NCI-H226 (cell line): ENCODE results near the gene ELOF1.
"Not testable (repeated sequence)": the region's sequence is repeated elsewhere in the genome, so short reads cannot be mapped to it uniquely, and the experiment has no call there.

ENCODE experiments used
- DNase-seq: peaks from one replicate; pipeline ENCODE4 v3.0.0-alpha.2; 2015

The ELOF1 gene

DNA sequence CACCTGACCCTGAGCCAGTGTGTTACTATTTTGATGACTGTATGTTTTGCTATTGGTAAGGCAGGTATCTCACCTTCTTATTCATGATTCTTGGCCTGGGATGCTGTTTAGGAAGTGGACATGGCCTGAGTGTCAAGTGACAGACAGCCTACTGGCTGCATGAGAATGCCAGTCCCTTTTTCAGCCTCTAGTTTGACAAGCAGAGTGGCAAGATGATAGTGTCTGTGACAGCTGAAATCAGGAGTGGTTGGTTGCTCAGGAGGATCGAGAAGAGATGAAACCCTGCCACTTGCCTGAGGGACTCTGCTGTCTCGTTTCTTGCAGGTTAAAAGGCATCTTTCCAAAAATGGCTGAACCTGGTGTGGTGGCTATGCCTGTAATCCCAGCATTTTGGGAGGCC is 7.1 kb upstream of the ELOF1 start:
- no peak for DNase-seq

DNA sequence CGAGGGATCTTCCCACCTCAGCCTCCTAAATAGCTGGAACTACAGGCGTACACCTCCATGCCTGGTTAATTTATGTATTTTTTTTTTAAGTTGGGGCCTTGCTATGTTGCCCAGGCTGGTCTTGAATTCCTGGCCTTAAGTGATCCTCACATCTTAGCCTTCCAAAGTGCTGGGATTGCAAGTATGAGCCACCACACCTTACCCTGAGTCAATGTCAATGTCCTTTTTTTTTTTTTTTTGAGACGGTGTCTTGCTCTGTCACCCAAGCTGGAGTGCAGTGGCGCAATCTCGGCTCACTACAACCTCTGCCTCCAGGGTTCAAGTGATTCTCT is 6.6 kb upstream of the ELOF1 start:
- DNase-seq, result not testable (repeated sequence)

DNA sequence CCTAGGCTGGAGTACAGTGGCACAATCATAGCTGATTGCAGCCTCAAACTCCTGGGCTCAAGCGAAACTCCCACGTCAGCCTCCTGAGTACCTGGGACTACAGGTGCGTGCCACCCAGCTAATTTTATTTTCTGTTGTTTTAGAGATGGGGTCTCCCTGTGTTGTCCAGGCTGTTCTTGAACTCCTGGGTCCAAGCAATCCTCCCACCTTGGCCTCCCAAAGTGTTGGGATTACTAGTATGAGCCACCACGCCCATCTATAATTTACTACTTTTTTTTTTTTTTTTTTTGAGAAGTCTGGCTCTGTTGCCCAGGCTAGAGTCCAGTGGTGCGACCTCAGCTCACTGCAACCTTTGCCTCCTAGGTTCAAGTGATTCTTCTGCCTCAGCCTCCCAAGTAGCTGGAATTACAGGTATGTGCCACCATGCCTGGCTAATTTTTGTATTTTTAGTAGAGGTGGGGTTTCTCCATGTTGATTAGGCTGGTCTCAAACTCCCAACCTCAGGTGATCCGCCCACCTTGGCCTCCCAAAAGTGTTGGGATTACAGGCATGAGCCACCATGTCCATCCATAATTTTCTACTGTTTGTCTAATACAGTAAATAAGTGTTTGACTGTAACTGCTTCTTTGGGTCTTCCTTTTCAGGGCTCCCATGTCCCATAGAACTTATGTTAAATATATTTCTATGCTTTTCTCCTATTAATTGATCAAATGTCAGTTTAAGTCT is 5.2 kb upstream of the ELOF1 start:
- not testable (repeated sequence) for DNase-seq

DNA sequence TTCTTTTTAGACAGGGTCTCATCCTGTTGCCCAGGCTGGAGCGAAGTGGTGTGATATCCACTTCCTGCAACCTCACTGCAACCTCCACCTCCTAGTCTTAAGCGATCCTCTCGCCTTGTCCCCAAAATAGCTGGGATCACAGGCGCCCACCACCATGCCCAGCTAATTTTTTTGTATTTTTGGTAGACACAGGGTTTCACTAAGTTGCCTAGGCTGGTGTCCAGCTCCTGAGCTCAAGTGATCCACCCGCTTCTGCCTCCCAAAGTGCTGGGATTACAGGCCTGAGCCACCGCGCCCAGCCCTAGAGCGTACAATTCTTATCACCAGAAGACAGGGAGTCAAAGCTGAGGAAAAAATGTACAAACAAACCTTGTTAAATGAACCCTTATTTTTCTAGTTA is 4.5 kb upstream of the ELOF1 start:
- DNase-seq, result no peak

DNA sequence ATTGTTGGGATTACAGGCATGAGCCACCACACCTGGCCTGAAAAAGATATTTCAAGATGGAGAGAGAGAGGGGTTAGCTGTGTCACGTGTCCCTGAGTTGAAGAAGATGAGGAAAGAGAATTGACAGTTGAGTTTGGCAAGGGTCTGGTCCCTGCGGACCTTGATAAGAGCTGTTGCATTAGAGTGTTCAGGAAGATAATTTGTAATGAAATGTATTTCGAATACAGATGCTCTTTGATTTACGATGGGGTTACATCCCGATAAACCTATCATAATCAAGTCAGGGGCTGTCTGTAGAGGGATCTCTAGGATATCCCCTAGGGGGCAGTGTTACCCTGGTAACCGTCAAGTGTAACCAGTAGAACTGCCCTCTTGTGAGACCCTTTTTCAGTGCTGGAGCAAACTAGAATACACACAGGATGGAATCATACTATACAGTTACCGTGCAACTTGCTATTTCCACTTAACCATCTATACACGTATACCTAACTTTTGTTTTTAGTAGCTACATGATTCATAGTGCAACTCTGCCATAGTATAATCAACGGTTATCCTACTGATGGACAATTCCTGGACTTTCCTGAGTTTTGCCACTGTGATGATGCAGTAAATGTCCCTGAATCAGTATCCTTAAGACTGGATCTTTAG is 1.5 kb upstream of the ELOF1 start:
- peak; percentile 29 for DNase-seq

DNA sequence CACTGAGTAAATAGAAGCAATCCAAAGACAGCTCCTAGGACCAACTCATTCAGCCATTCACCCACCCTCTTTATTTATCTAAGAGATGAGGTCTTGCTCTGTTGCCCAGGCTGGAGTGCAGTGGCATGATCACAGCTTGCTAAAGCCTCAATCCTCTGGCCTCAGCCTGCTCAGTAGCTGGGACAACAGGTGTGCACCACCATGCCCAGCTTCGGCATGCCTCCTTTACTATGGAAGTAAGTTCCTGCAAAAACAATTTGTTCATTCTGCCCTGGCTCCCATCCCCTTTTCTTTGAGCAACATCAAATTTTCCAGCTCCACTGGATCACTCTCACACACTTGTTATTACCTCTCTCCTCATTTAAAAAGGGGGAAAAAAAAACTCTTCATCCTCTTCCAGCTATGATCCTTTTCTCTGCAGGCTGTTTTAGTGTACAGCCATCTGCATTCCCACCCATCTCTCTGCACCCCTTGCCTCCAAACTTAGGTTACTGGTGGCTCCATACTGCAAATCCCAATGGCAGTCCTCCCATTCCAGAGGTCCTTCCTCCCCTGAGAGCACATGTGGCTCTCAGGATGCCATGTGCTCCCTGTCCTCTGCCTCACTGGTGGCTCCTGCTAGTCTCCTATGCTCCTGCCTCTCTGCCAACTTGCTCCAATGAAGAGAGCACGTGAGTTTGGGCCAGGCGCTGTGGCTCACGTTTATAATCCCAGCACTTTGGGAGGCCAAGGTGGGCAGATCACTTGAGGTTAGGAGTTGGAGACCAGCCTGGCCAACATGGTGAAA is 2.2 kb downstream of the ELOF1 start:
- DNase-seq, result no peak

DNA sequence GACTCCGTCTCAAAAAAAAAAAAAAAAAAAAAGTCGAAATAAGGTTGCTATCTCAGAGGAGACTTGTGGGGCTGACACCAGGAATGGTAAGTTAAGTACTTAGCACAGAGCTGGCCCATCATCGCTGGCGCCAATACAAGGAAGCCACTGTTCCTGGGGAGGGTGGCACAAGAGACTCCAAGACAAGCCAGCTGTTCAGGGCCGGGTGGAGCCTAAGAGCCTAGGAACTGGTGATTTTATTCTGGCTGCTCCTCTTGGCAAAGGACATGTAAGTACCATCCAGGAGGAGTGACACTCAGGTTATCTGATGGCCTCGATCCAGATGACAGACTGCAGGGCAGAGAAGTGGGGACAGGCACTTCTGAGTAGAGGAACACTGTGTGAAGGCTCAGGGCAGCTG is 3.8 kb downstream of the ELOF1 start:
- DNase-seq, result no peak

DNA sequence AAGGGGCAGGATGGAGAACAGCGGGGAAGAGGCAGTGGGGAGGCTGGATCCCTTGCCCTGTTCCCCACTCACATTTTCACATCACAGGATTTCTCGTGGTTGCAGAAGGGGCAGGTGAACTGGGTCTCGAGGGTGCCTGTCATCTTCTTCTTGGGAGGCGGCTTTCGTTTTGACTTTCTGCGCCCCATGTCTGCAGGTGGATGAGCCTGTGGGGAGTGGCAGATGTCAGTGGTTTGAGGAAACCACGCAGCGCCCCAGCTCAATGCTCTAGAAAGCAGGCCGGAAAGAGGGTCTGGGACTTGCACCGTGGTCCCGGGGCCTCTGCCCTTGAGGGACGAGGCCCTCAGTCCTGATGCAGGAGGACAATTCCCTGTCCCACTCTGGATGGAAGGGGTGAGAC is 4.9 kb downstream of the ELOF1 start:
- DNase-seq, result no peak

DNA sequence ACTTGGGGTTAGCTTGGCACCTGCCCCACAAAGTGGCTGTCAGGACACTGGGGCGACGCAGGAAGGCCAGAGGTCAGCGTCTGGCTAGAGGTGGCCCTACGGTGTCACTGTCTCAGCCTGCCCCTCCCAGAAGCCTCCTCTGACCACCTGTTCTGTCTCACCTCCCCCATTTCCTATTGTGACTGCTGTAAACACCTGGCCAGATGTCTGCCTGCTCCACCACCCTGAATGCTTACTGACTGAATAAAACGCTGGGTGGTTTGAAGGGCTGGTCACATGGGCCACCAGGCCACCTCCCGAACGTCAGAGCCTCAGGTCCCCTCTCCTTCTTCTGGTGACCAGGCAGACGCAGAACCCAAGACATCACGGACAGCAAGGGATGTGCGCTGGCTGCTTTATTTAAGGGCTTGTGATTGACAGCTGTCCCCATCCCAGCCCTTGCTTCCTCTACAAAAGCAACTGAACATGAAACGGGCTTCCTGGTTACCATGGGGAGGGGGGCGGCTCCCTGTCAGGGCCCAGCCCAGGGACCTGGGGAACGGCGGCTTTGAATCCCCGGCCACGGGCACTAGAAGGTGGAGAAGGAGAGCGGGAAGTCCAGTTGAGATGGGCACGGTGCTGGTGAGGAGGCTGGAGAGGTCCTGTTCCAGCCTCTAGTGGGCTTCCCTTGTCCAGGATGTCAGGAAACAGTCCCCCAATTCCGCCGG is 6.2 kb downstream of the ELOF1 start:
- no peak for DNase-seq

DNA sequence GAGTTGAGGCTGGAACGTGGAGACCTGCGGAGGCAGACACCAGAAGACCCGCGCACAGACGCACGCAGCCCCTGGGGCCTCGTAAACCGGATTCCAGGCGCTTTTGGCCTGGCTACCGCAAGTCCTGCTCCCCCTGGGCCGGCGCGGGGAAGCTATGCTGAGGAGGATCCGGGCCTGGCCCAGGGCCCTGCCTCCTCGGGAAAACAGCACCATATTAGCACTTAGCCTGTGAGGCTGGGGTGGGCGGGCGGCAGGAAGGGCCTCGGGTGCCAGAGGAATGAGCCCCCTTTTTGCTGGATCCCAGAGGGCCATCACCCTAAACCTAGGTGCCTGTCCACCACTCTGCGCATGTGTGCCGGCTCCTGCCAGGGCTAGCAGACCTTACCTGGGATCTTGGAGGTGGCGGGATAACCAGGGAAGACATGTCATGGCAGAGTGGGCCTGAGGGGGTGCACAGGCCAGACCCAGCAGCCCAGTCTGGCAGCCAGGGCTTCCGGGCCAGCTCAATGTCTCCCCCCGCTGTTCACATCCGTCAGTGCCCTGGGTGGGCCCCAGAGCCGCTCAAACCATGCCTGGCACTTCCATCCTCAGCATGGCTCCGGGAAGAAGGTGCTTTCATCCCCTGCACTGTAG is 7.3 kb downstream of the ELOF1 start:
- DNase-seq, result no peak

DNA sequence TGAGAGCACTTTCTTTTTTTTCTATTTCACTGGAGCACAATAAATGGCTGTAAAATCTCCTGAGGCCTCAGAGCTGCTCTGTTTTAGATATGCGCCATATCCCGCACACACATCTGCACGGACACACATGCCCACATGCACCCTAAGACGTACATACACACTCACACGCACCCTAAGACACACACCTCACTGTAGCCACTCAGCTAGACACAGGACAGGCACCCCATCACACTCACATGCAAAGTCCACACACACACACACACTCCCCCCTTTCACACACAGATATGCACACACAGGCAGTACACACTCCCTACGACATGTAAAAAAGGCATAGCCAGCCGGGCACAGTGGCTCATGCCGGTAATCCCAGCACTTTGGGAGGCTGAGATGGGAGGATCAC is 8.8 kb downstream of the ELOF1 start:
- DNase-seq, result no peak

DNA sequence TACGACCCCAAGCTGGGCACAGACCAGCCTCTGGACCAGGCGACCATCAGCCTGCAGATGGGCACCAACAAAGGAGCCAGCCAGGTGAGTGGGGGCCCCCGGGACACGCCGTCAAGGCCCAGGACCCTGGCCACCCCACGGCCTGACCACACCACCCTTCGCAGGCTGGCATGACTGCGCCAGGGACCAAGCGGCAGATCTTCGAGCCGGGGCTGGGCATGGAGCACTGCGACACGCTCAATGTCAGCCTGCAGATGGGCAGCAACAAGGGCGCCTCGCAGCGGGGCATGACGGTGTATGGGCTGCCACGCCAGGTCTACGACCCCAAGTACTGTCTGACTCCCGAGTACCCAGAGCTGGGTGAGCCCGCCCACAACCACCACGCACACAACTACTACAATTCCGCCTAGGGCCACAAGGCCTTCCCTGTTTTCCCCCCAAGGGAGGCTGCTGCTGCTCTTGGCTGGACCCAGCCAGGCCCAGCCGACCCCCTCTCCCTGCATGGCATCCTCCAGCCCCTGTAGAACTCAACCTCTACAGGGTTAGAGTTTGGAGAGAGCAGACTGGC is 9.6 kb downstream of the ELOF1 start:
- DNase-seq, result no peak

DNA sequence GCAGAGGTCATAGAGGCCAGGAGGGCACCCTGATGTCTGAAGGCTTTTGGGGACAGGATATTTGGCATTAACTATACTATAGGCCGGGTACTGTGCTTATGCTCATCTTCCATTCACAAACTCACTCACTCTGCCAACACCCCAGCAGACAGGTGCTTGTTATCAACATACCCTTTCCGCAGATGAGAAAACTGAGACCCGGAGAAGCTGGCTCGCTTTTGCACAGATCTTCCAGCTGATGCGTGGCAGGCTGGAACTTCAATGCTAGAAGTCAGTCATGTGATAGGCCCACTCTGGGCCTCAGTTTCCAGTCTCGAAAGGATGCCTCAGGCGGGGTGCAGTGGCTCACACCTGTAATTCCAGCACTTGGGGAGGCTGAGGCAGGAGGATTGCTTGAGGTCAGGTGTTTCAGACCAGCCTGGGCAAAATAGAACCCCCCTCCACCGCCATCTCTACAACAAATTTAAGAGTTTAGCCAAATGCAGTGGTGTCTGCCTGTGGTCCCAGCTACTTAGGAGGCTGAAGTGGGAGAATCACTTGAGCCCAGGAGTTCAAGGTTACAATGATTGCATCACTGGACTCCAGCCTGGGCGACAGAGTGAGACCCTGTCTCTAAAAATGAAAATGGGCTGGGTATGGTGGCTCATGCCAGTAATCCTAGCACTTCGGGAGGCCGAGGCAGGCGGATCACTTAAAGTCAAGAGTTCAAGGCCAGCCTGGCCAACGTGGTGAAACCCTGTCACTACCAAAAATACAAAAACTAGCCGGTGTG is 10.9 kb downstream of the ELOF1 start:
- no peak for DNase-seq

DNA sequence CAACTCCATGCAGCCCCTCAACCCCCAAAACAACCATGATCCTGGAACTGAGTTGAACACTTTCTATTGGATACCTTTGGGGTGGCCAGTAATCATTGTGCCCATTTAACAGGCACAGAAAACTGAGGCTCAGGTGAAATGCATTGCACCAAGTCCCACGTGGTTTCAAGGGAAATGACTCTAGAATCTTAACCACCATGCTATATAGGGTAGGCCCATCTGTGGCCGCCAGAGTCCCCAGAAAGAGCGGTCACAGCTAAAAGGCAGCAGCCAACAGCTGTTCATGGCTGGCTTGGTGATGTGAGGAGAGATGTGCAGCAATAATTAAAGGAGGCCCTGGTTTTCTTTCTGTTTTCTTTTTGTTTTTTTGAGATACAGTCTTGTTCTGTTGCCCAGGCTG is 17.8 kb downstream of the ELOF1 start:
- DNase-seq, result no peak

DNA sequence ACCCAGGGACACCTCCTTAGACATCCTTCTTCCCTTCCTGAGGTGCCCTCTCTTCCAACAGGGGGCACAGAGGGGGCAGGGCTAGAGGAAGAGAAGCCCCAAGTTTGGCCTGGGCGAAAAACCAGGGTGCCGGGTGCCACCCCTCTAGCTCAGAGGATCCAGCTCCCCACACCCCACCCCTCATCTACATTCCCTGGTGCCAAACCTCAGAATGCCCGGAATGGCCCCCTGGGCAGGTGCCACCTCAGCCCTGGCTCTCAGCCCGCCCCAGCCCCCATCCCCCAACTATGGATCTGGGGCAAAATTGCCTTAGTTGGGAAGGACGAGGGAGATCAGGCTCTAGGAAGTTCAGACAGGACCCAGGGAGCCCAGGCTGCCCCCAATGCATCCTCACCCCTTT is 18.4 kb downstream of the ELOF1 start:
- no peak for DNase-seq

DNA sequence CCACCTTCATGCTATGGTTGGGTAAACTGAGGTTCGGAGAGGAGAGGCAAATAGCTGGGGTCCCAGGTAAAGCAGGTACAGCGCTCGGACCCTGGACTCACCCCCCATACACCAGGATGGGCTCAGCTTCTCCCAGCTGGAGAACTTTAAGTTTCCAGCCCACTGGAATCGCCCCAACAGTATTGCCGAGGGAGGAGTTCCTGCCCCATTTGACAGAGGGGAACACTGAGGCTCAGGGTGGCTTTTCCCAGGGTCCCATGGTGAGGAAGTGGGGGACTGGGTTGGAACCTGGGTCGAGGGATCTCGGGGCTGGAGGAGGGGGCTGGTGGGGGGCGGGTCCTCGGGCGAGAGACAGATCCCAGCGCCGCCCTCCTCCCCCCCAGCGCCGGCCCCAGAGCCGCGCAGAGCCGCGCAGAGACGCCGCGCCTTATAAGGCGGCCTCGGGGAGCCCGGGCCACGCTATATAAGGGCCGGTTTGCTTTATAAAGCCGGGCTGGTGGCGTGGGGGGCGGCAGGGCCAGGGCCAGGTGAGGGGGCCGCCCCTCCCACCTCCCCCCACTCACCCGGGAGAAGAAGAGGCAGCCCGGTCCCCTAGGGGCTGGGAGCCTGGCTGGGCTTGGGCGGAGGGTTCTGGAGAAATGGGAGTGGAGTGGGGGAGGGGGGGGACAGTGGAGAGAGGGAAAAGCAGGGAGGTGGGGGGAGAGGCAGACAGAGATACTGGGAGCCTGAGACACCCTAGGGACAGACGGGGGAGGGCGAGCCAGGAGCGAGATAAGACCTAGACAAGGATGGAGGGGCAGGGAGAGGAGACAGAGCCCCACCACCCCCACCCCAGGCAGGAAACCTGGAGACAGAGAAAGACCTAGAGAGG is 19.3 kb downstream of the ELOF1 start:
- no peak for DNase-seq

DNA sequence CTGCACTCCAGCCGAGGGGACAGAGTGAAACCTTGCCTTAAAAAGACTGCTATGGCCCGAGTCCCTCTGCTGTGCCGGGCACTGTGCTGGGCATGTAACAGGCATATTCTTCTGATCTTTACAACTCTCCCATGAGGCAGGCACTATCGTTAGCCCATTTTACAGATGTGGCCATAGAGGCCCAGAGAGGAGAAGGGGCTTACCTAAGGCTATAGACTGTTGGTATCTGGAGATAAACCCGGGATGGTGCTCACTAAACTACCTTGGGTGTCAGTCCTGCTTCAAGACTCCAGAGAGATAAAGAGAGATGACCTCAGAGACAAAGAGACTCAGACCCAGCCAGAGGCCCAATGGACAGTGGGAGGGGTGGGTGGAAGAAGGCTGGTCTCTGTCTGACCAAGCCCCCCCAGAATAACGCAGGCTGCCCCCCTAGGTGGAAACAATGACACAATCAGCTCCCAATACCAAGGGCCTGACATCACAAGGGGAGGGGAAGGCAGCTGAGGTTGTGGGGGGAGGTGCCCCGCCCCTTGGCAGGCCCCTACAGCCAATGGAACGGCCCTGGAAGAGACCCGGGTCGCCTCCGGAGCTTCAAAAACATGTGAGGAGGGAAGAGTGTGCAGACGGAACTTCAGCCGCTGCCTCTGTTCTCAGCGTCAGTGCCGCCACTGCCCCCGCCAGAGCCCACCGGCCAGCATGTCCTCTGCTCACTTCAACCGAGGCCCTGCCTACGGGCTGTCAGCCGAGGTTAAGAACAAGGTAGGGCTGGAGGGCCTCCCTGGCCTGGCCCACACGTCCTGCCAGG is 20.6 kb downstream of the ELOF1 start, which contains the start of gene CNN1:
Gene CNN1 (plus strand): TSS at position 620 of the 805 bp plus-strand sequence. CDS start 77 bp downstream, at position 697.
- peak; percentile 63 for DNase-seq

DNA sequence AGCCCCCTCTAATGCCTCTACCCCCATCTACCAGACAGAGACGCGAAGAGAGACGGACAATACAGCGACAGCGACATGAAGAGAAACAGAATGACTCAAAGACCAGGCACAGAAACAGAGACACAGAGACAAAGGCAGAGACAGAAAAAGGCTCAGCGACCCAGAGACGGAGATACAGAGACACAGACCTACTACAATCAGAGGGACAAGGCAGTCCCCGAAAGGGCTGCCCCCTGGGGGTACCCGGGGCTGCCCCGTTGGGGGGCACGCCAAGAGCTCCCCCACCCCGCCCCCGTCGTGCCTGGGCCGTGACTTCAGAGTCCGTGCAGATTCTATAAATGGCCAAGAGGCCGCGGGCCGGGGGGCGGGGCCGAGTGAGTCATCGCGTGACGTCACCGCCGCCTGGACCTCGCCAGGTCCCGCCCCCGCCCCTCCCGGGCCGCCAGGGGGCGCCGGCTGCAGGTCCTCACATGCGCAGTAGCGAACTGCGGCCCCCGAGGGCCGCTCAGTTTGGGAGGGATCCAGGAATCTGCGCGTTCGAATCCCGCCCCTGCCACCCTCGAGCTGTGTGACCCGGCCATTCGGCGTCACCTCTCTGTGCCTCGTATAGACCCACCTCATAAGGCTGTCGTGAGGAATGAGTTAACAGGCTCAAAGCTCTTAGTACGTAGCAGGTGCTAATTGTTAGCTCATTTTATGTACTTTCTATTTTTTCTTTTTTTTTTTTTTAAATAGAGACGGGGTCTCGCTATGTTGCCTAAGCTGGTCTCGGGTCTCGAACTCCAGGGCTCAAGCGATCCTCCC is 23.0 kb downstream of the ELOF1 start:
- peak; percentile 72 for DNase-seq

DNA sequence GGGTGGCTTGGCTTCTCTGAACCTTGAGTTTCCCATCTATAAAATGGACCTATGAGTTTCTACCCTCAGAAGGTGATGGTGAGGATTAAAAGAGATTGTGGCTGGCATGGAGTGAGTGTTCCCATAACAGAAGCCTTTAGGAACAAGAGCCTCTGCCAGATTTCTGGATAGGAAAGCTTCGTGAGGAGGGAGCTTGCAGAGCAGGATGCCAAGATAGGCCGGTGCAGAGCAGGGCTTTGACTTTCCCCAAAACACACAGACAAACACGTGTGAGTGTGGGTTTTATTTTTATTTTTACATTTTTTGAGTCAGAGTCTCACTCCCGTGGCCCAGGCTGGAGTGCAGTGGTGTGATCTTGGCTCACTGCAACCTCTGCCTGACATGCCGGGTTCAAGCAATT is 24.1 kb downstream of the ELOF1 start:
- DNase-seq, result no peak
